ENCODE results near the gene CEP104.

Gene CEP104

GRCh38 chr1:3762151-3762872, 94.7 kb downstream of the CEP104 start:
- no peak overlapping the region for H3K4me3 ChIP-seq (ENCODE audit: control insufficient read depth, low read depth, low read length)
- DNase-seq (ENCODE audit: low read depth): no peak
- TF ChIP-seq CTCF (IDR thresholded peaks at IDR 0.05; ENCODE audit: control insufficient read depth, insufficient read depth, low read depth, low read length, missing control alignments): no peak
